HCT116 (cell line): ENCODE results near the gene AKAP14. TPM values are rescaled to one million over a fixed set of nuclear protein-coding genes. Genes with fewer than 3 reads are reported as not detected.

Source experiments
- ATAC-seq: fragments of 200-7000 bp; cut with Tn5 transposase; 2 replicates; pipeline ENCODE4 v1.9.1; 2020; ENCODE audit warnings: mild to moderate bottlenecking, moderate library complexity
- Bru-seq: library from RNA; stranded (reverse); fragments of 400-500 nt; gene quantifications from one replicate; lab custom pipeline; 2021; lab: Mats Ljungman, UMichigan
- BruChase-seq, 2 experiments: library from RNA; stranded (reverse); fragments of 400-500 nt; gene quantifications; one replicate each; lab custom pipeline; 2021; lab: Mats Ljungman, UMichigan
- BruUV-seq: library from RNA; stranded (reverse); fragments of 400-500 nt; replicated peaks from 2 replicates; lab custom pipeline; 2021; lab: Mats Ljungman, UMichigan
- CTCF ChIA-PET: fragments of 300-600 bp; sonication (Branson Sonifier 250); formaldehyde crosslinking; loops from one replicate; lab custom pipeline; 2021; ENCODE audit warnings: antibody characterized with exemption; lab: Charles Lee
- POLR2A ChIA-PET: fragments of 300-600, 350-600 bp; sonication (Branson Sonifier 250); formaldehyde crosslinking; loops from one replicate; lab custom pipeline; 2021; ENCODE audit warnings: antibody characterized with exemption; lab: Charles Lee
- RAD21 ChIA-PET, 2 experiments: fragments of 300-600 bp; sonication (Branson Sonifier 250); formaldehyde crosslinking; loops; one replicate each; lab custom pipeline; 2023; ENCODE audit warnings: low total read pairs in 2 of 2; ENCODE audit not compliant: uncharacterized antibody in 2 of 2, unreplicated experiment in 2 of 2, low non-redundant PET in 1 of 2; lab: Charles Lee
- DNase-seq: peaks from one replicate; pipeline ENCODE4 v3.0.0-alpha.2; 2010; ENCODE audit warnings: low read depth, low spot score
- H2AFZ ChIP-seq: fragments of 200-600 bp; shearing (Covaris generic), sonication (generic); 2 replicates; pipeline ENCODE4 v1.6.1; 2017; ENCODE audit warnings: low read depth, mixed run types, mixed read lengths, antibody characterized with exemption, low read length; ENCODE audit not compliant: poor library complexity, severe bottlenecking
- H3K27ac ChIP-seq: 2 replicates; pipeline ENCODE4 v1.5.1; 2012; ENCODE audit warnings: low read depth, low read length
- H3K27me3 ChIP-seq: fragments of 200-600 bp; sonication (generic); 2 replicates; pipeline ENCODE4 v1.6.1; 2016; ENCODE audit warnings: mixed run types, low read length, mixed read lengths; ENCODE audit not compliant: insufficient read depth
- H3K36me3 ChIP-seq, 2 experiments: fragments of 200-500 bp in 1 of 2; fragments of 200-600 bp in 1 of 2; sonication (Bioruptor generic) in 1 of 2; sonication (generic) in 1 of 2; 2 replicates each; pipeline versions ENCODE4 v1.5.1 to v1.6.1; 2014 to 2016; ENCODE audit warnings: low read length in 2 of 2, inconsistent platforms in 1 of 2, mixed read lengths in 1 of 2, mixed run types in 1 of 2; ENCODE audit not compliant: insufficient read depth in 2 of 2, control insufficient read depth in 1 of 2
- H3K4me1 ChIP-seq, 2 experiments: fragments of 200-600 bp in 1 of 2; sonication (generic) in 1 of 2; 2 replicates each; pipeline versions ENCODE4 v1.5.1 to v1.6.1; 2012 to 2017; ENCODE audit warnings: low read length in 2 of 2, inconsistent platforms in 1 of 2, mild to moderate bottlenecking in 1 of 2, mixed read lengths in 1 of 2, mixed run types in 1 of 2, moderate library complexity in 1 of 2; ENCODE audit not compliant: insufficient read depth in 2 of 2, control insufficient read depth in 1 of 2
- H3K4me2 ChIP-seq: fragments of 200-600 bp; sonication (generic); 2 replicates; pipeline ENCODE4 v1.6.1; 2017; ENCODE audit warnings: mixed run types, low read length, mixed read lengths
- H3K4me3 ChIP-seq, 2 experiments: fragments of 200-600 bp in 1 of 2; sonication (generic) in 1 of 2; replicated peaks in 1 of 2; 2 replicates each; pipeline ENCODE4 v1.5.1; 2011 to 2016; ENCODE audit warnings: low read length in 2 of 2, control low read depth in 1 of 2, low read depth in 1 of 2, mild to moderate bottlenecking in 1 of 2, mixed read lengths in 1 of 2, mixed run types in 1 of 2
- H3K79me2 ChIP-seq: fragments of 200-600 bp; sonication (generic); 2 replicates; pipeline ENCODE4 v1.6.1; 2017; ENCODE audit warnings: mild to moderate bottlenecking, mixed run types, low read length, moderate library complexity, mixed read lengths; ENCODE audit not compliant: insufficient read depth
- H3K9ac ChIP-seq: fragments of 200-600 bp; sonication (generic); 2 replicates; pipeline ENCODE4 v1.6.1; 2016; ENCODE audit warnings: low read length, mixed read lengths
- H3K9me2 ChIP-seq: fragments of 200-600 bp; sonication (generic), shearing (Covaris generic); 2 replicates; pipeline ENCODE4 v1.6.1; 2017; ENCODE audit warnings: mixed run types, mild to moderate bottlenecking, moderate library complexity; ENCODE audit not compliant: insufficient read depth
- H3K9me3 ChIP-seq, 2 experiments: fragments of 200-500 bp in 1 of 2; fragments of 200-600 bp in 1 of 2; sonication (Bioruptor generic) in 1 of 2; sonication (generic) in 1 of 2; 2 replicates each; pipeline ENCODE4 v1.6.1; 2014 to 2017; ENCODE audit warnings: low read length in 2 of 2, mixed read lengths in 2 of 2, inconsistent platforms in 1 of 2, low read depth in 1 of 2, mild to moderate bottlenecking in 1 of 2, mixed run types in 1 of 2, moderate library complexity in 1 of 2; ENCODE audit not compliant: control insufficient read depth in 1 of 2, insufficient read depth in 1 of 2
- H4K20me1 ChIP-seq: fragments of 200-600 bp; sonication (generic), shearing (Covaris generic); 2 replicates; pipeline ENCODE4 v1.6.1; 2017; ENCODE audit warnings: mixed run types, mild to moderate bottlenecking, moderate library complexity; ENCODE audit not compliant: insufficient read depth
- ATF3 ChIP-seq: IDR thresholded peaks from 2 replicates; pipeline ENCODE4 v1.6.1; 2012
- CBX3 ChIP-seq: IDR thresholded peaks from 2 replicates; pipeline ENCODE4 v1.6.1; 2012; ENCODE audit warnings: low read depth
- CEBPB ChIP-seq: IDR thresholded peaks from 2 replicates; pipeline ENCODE4 v1.6.1; 2012; ENCODE audit warnings: low read depth
- CTCF ChIP-seq, 3 experiments: fragments of 200-600 bp in 1 of 3; sonication (generic) in 1 of 3; IDR thresholded peaks in 2 of 3; conservative IDR thresholded peaks in 1 of 3; 2 replicates each; pipeline ENCODE4 v1.5.1; 2012 to 2017; ENCODE audit warnings: low read depth in 2 of 3, low read length in 2 of 3, antibody characterized with exemption in 1 of 3, borderline replicate concordance in 1 of 3, control low read depth in 1 of 3, mild to moderate bottlenecking in 1 of 3, mixed read lengths in 1 of 3, mixed run types in 1 of 3, moderate library complexity in 1 of 3; ENCODE audit not compliant: insufficient read depth in 1 of 3
- EGR1 ChIP-seq: IDR thresholded peaks from 2 replicates; pipeline ENCODE4 v1.6.1; 2012; ENCODE audit warnings: low read depth
- ELF1 ChIP-seq: IDR thresholded peaks from 2 replicates; pipeline ENCODE4 v1.6.1; 2012; ENCODE audit warnings: low read depth, borderline replicate concordance
- EZH2phosphoT487 ChIP-seq: fragments of 200-600 bp; IDR thresholded peaks from 2 replicates; pipeline ENCODE4 v1.6.1; 2018; ENCODE audit warnings: antibody characterized with exemption, borderline replicate concordance
- FOSL1 ChIP-seq: IDR thresholded peaks from 2 replicates; pipeline ENCODE4 v1.6.1; 2012; ENCODE audit warnings: low read depth
- JUND ChIP-seq: IDR thresholded peaks from 2 replicates; pipeline ENCODE4 v1.6.1; 2012
- MAX ChIP-seq: IDR thresholded peaks from 2 replicates; pipeline ENCODE4 v1.6.1; 2012
- POLR2A ChIP-seq: IDR thresholded peaks from 2 replicates; pipeline ENCODE4 v1.7.0; 2011; ENCODE audit warnings: borderline replicate concordance; ENCODE audit not compliant: insufficient read depth, insufficient read length; ENCODE audit errors: extremely low read depth
- RAD21 ChIP-seq: IDR thresholded peaks from 2 replicates; pipeline ENCODE4 v1.6.1; 2012; ENCODE audit warnings: low read depth, mild to moderate bottlenecking
- REST ChIP-seq: IDR thresholded peaks from 2 replicates; pipeline ENCODE4 v1.6.1; 2012; ENCODE audit warnings: low read depth
- SIN3A ChIP-seq: IDR thresholded peaks from 2 replicates; pipeline ENCODE4 v1.6.1; 2012; ENCODE audit warnings: low read depth
- SP1 ChIP-seq: IDR thresholded peaks from 2 replicates; pipeline ENCODE4 v1.6.1; 2012; ENCODE audit warnings: low read depth
- TCF7L2 ChIP-seq: IDR thresholded peaks from 2 replicates; pipeline ENCODE4 v1.7.0; 2011; ENCODE audit warnings: borderline replicate concordance, inconsistent platforms; ENCODE audit not compliant: insufficient read depth, insufficient read length; ENCODE audit errors: extremely low read depth
- YY1 ChIP-seq: IDR thresholded peaks from 2 replicates; pipeline ENCODE4 v1.6.1; 2011; ENCODE audit warnings: low read length, low read depth, moderate library complexity, mild to moderate bottlenecking; ENCODE audit not compliant: insufficient replicate concordance; ENCODE audit errors: extremely low read depth
- ZBTB33 ChIP-seq: IDR thresholded peaks from 2 replicates; pipeline ENCODE4 v1.6.1; 2011; ENCODE audit warnings: mild to moderate bottlenecking, low read length, moderate library complexity; ENCODE audit not compliant: insufficient replicate concordance; ENCODE audit errors: extremely low read depth
- ZFX ChIP-seq: fragments of 450-650 bp; IDR thresholded peaks from 2 replicates; pipeline ENCODE4 v1.6.1; 2017
- ZNF274 ChIP-seq: fragments of 200-500 bp; sonication (Bioruptor generic); IDR thresholded peaks from 2 replicates; pipeline ENCODE4 v1.6.1; 2014; ENCODE audit warnings: mild to moderate bottlenecking, low read depth, low read length, inconsistent platforms
- intact Hi-C: fragments of 100-400 bp; cut with micrococcal nuclease; formaldehyde crosslinking; loops from 2 replicates; pipeline ENCODE4 v1.10.0; 2022
- long read RNA-seq: library from polyadenylated mRNA; unstranded; transcript quantifications from one replicate; pipeline ENCODE4 v2.0.0, GENCODE V29; 2021; ENCODE audit not compliant: unreplicated experiment
- polyA plus RNA-seq: library from polyadenylated mRNA; unstranded; fragments of >200 nt; gene quantifications from 2 replicates; pipeline ENCODE4 v1.2.1, GENCODE V29; 2012; ENCODE audit warnings: missing spikeins
- total RNA-seq: library from RNA; stranded (reverse); gene quantifications from one replicate; pipeline ENCODE4 v1.2.1, GENCODE V29; 2021; ENCODE audit not compliant: unreplicated experiment

AKAP14 gene
- total RNA-seq (not detected), Bru-seq, nascent RNA (percentile 6 among the genes with signal in this experiment), BruChase-seq, experiment 1, labeled RNA remaining after a 6-hour chase (not detected), BruChase-seq, experiment 2, labeled RNA remaining after a 2-hour chase (percentile 4 among the genes with signal in this experiment)
- not detected in 2 replicates for polyA plus RNA-seq
- long read RNA-seq, result 0 reads

- H3K4me1 ChIP-seq, result no peaks in the 10 kb centered on the region
- TF ChIP-seq CTCF (IDR thresholded peaks at IDR 0.05 in 2 of 3, conservative IDR thresholded peaks at IDR 0.05 in 1 of 3; ENCODE audit: borderline replicate concordance in 1 of 3, insufficient read depth in 1 of 3, low read depth in 2 of 3, low read length in 2 of 3) (no peak), EZH2phosphoT487 (no peak), FOSL1 (no peak), SP1 (no peak), ZFX (no peak), ZNF274 (no peak), JUND (no peak), TCF7L2 (no peak), RAD21 (no peak), MAX (no peak), REST (no peak), YY1 (no peak), ZBTB33 (no peak), CEBPB (no peak), ATF3 (no peak), ELF1 (no peak), POLR2A (no peak), CBX3 (no peak), EGR1 (no peak), SIN3A (no peak)
- H3K27me3 ChIP-seq, result no peaks in the 10 kb centered on the region
- ChIA-PET POLR2A (no interaction called here), CTCF (interaction anchor here (1.0 kb wide), 1 partner anchor 8 kb away, joined by 3 read pairs; no protein-coding TSS in a partner anchor), RAD21 (no interaction called here)
- no peak within 1 kb of the TSS for H3K9ac ChIP-seq
- no peaks in the 10 kb centered on the region for H4K20me1 ChIP-seq
- no peaks in the 10 kb centered on the region for H3K79me2 ChIP-seq
- DNase-seq (no peak), ATAC-seq (no peak)
- no peaks in the 10 kb centered on the region for H3K36me3 ChIP-seq
- no peak within 1 kb of the TSS for H3K4me3 ChIP-seq
- H3K4me2 ChIP-seq, result no peak within 1 kb of the TSS
- H2AFZ ChIP-seq, result no peak within 1 kb of the TSS
- H3K27ac ChIP-seq, result no peak within 1 kb of the TSS
- no TSS peak for BruUV-seq
- no peaks in the 10 kb centered on the region for H3K9me2 ChIP-seq
- no peaks in the 10 kb centered on the region for H3K9me3 ChIP-seq
- intact Hi-C loops, result no loop called here
These were observed at the start of gene AKAP14 for GRCh38 chrX:119895843-119896326. Gene AKAP14 (plus strand): TSS chrX:119895893. CDS start chrX:119903224, 7,331 bp downstream.
